ENCODE results near the gene TRAF3IP3. TPM values are rescaled to one million over a fixed set of nuclear protein-coding genes. Genes with fewer than 3 reads are reported as not detected.

The TRAF3IP3 gene
- total RNA-seq, 1 donor from 2014 or later: 452 TPM

- intact Hi-C loops (cut with micrococcal nuclease): loop anchor here (1.0 to 10.0 kb wide), 3 partner anchors 39 to 491 kb away; partner anchors contain the start of gene C1orf74
Observed at GRCh38 chr1:209823143-209824041, 67.5 kb downstream of the TRAF3IP3 start.

GRCh38 chr1:209825591-209826434 lies 70.0 kb downstream of the TRAF3IP3 start:
- intact Hi-C loops (cut with micrococcal nuclease): loop anchor here (2.0 to 10.0 kb wide), 3 partner anchors 251 to 1753 kb away; partner anchors contain the start of gene SLC30A1

- intact Hi-C loops (cut with micrococcal nuclease): loop anchor here (1.0 to 10.0 kb wide), 7 partner anchors 43 to 1751 kb away; partner anchors contain the start of genes C1orf74, SLC30A1 and TRAF3IP3
Observed at GRCh38 chr1:209827384-209828262, 71.8 kb downstream of the TRAF3IP3 start, which contains the start of gene UTP25. Gene UTP25, plus strand, starts transcription at chr1:209827972. Its CDS starts 92 bp downstream, at chr1:209828064.

GRCh38 chr1:209829716-209830115 lies 73.9 kb downstream of the TRAF3IP3 start:
- intact Hi-C loops (cut with micrococcal nuclease): loop anchor here (10.0 kb wide), 2 partner anchors 255 to 485 kb away; no protein-coding TSS in a partner anchor

GRCh38 chr1:209830722-209831121 lies 74.9 kb downstream of the TRAF3IP3 start:
- intact Hi-C loops (cut with micrococcal nuclease): no loop called here

- intact Hi-C loops (cut with micrococcal nuclease): no loop called here
Observed at GRCh38 chr1:209831615-209832014, 75.8 kb downstream of the TRAF3IP3 start.

Other genes starting within 250 kb of the TRAF3IP3 start
- gene CAMK1G, start 172.3 kb upstream of the TRAF3IP3 start, total RNA-seq: not detected in 2 replicates
- 1.5 and 1.6 TPM in 2 replicates for gene LAMB3, start 103.6 kb upstream of the TRAF3IP3 start, total RNA-seq
- gene G0S2, start 80.6 kb upstream of the TRAF3IP3 start, total RNA-seq: 0.89 and 1.6 TPM in 2 replicates
- gene HSD11B1, start 51.2 kb upstream of the TRAF3IP3 start, total RNA-seq: 0.36 and 0.61 TPM in 2 replicates
- 1.8 and 2.1 TPM in 2 replicates for gene C1orf74, start 28.5 kb downstream of the TRAF3IP3 start, total RNA-seq
- not detected in 2 replicates for gene IRF6, start 50.1 kb downstream of the TRAF3IP3 start, total RNA-seq
- gene UTP25, start 71.9 kb downstream of the TRAF3IP3 start, total RNA-seq: 10.4 and 10.7 TPM in 2 replicates
- not detected in 2 replicates for gene SYT14, start 182.2 kb downstream of the TRAF3IP3 start, total RNA-seq